HL-60 (cell line): Measurements from ENCODE around the gene APBA2.

Source experiments
- DNase-seq, 2 experiments: peaks; one replicate each; pipeline ENCODE4 v3.0.0-alpha.2; 2010 to 2020; ENCODE audit warnings: low read depth in 1 of 2, low spot score in 1 of 2
- H3K27ac ChIP-seq: fragments of 250-450 bp; sonication (Bioruptor Pico); replicated peaks from 2 replicates; pipeline ENCODE4 v1.5.1; 2020; ENCODE audit warnings: mild to moderate bottlenecking, moderate library complexity
- H3K27me3 ChIP-seq: fragments of 250-450 bp; sonication (Bioruptor Pico); 2 replicates; pipeline ENCODE4 v1.5.1; 2021; ENCODE audit warnings: mild to moderate bottlenecking, moderate library complexity; ENCODE audit not compliant: insufficient read depth, poor library complexity, severe bottlenecking
- H3K4me3 ChIP-seq: replicated peaks from 2 replicates; pipeline ENCODE4 v1.5.1; 2011; ENCODE audit warnings: mild to moderate bottlenecking, control low read depth, low read length; ENCODE audit not compliant: insufficient read depth
- GABPA ChIP-seq: IDR thresholded peaks from 2 replicates; pipeline ENCODE4 v1.6.1; 2012; ENCODE audit warnings: low read depth
- POLR2AphosphoS5 ChIP-seq: IDR thresholded peaks from 2 replicates; pipeline ENCODE4 v1.6.1; 2012; ENCODE audit warnings: low read depth
- SPI1 ChIP-seq: IDR thresholded peaks from 2 replicates; pipeline ENCODE4 v1.6.1; 2012; ENCODE audit warnings: low read depth, mild to moderate bottlenecking, borderline replicate concordance
- TF ChIP-seq, protein P1 (sequence below): IDR thresholded peaks from 2 replicates; pipeline ENCODE4 v1.6.1; 2012; ENCODE audit warnings: low read depth; ENCODE audit not compliant: insufficient replicate concordance
- TF ChIP-seq, protein P2 (sequence below): IDR thresholded peaks from one replicate; pipeline ENCODE4 v1.5.1; 2011; ENCODE audit warnings: low read length, control low read depth, inconsistent platforms; ENCODE audit not compliant: insufficient read depth

The APBA2 gene

GRCh38 chr15:28907338-28907960 lies 21.7 kb downstream of the APBA2 start:
- no peak for DNase-seq
- no peak overlapping the region for H3K27ac ChIP-seq
- no peak for TF ChIP-seq SPI1
- no peaks in the 10 kb centered on the region for H3K27me3 ChIP-seq
- H3K4me3 ChIP-seq: no peak overlapping the region

DNA sequence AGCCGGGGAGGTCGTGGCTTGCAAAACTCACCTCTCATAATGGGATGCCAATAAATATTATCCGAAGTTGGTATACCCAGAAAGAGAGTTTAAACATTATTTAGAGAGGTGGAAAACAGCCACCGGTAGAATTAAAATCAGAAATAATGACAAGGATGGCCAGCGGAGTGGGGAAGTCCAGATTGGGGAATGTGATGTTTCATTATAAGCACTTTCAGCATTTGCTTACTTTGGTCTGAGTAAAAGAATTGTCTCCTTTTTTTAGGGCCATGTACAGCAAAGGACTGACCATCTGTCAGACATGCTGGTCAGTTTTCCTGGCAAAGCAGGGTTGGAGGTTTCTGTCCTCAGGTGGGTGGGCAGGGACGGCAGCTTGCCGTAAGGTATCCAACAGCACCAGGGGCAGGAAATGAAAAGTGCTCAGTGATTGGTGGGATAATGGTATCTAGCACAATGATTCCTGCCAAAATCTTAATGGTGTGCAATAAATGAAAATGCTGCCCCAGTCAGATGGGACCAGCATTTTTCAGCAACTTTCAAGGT lies 24.3 kb downstream of the APBA2 start:
- Histone ChIP-seq H3K27me3 (no peaks in the 10 kb centered on the region), H3K4me3 (no peak overlapping the region), H3K27ac (no peak overlapping the region)
- no peak for DNase-seq
- TF ChIP-seq SPI1: no peak
- TF ChIP-seq GABPA: no peak
- TF ChIP-seq, protein P1, sequence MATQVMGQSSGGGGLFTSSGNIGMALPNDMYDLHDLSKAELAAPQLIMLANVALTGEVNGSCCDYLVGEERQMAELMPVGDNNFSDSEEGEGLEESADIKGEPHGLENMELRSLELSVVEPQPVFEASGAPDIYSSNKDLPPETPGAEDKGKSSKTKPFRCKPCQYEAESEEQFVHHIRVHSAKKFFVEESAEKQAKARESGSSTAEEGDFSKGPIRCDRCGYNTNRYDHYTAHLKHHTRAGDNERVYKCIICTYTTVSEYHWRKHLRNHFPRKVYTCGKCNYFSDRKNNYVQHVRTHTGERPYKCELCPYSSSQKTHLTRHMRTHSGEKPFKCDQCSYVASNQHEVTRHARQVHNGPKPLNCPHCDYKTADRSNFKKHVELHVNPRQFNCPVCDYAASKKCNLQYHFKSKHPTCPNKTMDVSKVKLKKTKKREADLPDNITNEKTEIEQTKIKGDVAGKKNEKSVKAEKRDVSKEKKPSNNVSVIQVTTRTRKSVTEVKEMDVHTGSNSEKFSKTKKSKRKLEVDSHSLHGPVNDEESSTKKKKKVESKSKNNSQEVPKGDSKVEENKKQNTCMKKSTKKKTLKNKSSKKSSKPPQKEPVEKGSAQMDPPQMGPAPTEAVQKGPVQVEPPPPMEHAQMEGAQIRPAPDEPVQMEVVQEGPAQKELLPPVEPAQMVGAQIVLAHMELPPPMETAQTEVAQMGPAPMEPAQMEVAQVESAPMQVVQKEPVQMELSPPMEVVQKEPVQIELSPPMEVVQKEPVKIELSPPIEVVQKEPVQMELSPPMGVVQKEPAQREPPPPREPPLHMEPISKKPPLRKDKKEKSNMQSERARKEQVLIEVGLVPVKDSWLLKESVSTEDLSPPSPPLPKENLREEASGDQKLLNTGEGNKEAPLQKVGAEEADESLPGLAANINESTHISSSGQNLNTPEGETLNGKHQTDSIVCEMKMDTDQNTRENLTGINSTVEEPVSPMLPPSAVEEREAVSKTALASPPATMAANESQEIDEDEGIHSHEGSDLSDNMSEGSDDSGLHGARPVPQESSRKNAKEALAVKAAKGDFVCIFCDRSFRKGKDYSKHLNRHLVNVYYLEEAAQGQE: no peak
- TF ChIP-seq, protein P2, sequence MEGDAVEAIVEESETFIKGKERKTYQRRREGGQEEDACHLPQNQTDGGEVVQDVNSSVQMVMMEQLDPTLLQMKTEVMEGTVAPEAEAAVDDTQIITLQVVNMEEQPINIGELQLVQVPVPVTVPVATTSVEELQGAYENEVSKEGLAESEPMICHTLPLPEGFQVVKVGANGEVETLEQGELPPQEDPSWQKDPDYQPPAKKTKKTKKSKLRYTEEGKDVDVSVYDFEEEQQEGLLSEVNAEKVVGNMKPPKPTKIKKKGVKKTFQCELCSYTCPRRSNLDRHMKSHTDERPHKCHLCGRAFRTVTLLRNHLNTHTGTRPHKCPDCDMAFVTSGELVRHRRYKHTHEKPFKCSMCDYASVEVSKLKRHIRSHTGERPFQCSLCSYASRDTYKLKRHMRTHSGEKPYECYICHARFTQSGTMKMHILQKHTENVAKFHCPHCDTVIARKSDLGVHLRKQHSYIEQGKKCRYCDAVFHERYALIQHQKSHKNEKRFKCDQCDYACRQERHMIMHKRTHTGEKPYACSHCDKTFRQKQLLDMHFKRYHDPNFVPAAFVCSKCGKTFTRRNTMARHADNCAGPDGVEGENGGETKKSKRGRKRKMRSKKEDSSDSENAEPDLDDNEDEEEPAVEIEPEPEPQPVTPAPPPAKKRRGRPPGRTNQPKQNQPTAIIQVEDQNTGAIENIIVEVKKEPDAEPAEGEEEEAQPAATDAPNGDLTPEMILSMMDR: no peak
- TF ChIP-seq POLR2AphosphoS5: no peak

GRCh38 chr15:28911310-28911931 lies 25.6 kb downstream of the APBA2 start:
- H3K27ac ChIP-seq: no peak overlapping the region
- no peaks in the 10 kb centered on the region for H3K27me3 ChIP-seq
- TF ChIP-seq, protein P1: no peak
- TF ChIP-seq, protein P2: no peak
- TF ChIP-seq GABPA (no peak), SPI1 (no peak), POLR2AphosphoS5 (no peak)
- no peak overlapping the region for H3K4me3 ChIP-seq
- no peak for DNase-seq

DNA sequence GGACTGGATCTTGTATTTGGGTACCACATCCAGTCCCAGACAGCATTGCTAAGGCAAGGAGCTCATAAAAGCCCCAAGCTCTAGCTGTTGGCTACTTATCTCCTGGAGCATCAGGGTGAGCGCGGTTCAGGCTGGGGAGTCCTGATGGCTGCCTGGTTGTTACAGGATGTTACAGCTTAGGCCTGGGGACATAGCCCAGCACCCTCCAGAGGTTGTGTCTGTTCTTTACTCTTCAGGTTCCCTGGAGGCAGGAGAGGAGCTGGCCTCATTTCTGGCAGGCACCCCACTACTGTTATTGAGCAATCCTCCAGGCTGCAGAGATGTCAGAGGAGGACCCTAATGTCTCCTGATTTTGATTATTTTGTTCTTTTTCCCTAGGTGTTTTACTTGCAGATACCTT lies 26.6 kb downstream of the APBA2 start:
- TF ChIP-seq POLR2AphosphoS5: no peak
- TF ChIP-seq SPI1: no peak
- Histone ChIP-seq H3K4me3 (no peak overlapping the region), H3K27ac (no peak overlapping the region), H3K27me3 (no peaks in the 10 kb centered on the region)
- DNase-seq: no peak
